PFSK-1 (cell line): ENCODE data around the gene IPCEF1.

Experiments used
- FOXP2 ChIP-seq: optimal IDR thresholded peaks from 2 replicates; pipeline ENCODE3; 2011; ENCODE audit warnings: borderline replicate concordance, control low read depth, inconsistent platforms; ENCODE audit not compliant: insufficient read depth; ENCODE audit errors: extremely low read length, extremely low read depth
- POLR2AphosphoS5 ChIP-seq: IDR thresholded peaks from 2 replicates; pipeline ENCODE4 v1.6.1; 2012; ENCODE audit warnings: low read depth, mild to moderate bottlenecking, control low read depth, low read length, moderate library complexity
- REST ChIP-seq, 2 experiments: IDR thresholded peaks; 2 replicates each; pipeline versions ENCODE4 v1.6.1 to v1.8.0; 2011 to 2012; ENCODE audit warnings: low read depth in 2 of 2, low read length in 2 of 2, control low read depth in 1 of 2, inconsistent platforms in 1 of 2, mild to moderate bottlenecking in 1 of 2, moderate library complexity in 1 of 2; ENCODE audit not compliant: insufficient read depth in 1 of 2
- SIN3A ChIP-seq: IDR thresholded peaks from 2 replicates; pipeline ENCODE4 v1.6.1; 2012; ENCODE audit warnings: mild to moderate bottlenecking, low read length, moderate library complexity, borderline replicate concordance; ENCODE audit not compliant: insufficient read depth
- TAF1 ChIP-seq: IDR thresholded peaks from 2 replicates; pipeline ENCODE4 v1.6.1; 2012; ENCODE audit warnings: low read length, control low read depth, borderline replicate concordance; ENCODE audit not compliant: insufficient read depth

Gene IPCEF1

GRCh38 chr6:154223296-154223695 is 133.3 kb downstream of the IPCEF1 start:
- TF ChIP-seq POLR2AphosphoS5 (no peak), TAF1 (no peak), REST (IDR thresholded peaks at IDR 0.05; ENCODE audit: insufficient read depth in 1 of 2, low read depth in 2 of 2, low read length in 2 of 2) (no peak)

- TF ChIP-seq FOXP2 (no peak), REST (IDR thresholded peaks at IDR 0.05; ENCODE audit: insufficient read depth in 1 of 2, low read depth in 2 of 2, low read length in 2 of 2) (no peak), TAF1 (no peak), SIN3A (no peak), POLR2AphosphoS5 (no peak)
These were observed 133.9 kb downstream of the IPCEF1 start for GRCh38 chr6:154222716-154223115.

- TF ChIP-seq REST (IDR thresholded peaks at IDR 0.05; ENCODE audit: insufficient read depth in 1 of 2, low read depth in 2 of 2, low read length in 2 of 2) = no peak
- no peak for TF ChIP-seq TAF1
- no peak for TF ChIP-seq SIN3A
- TF ChIP-seq FOXP2 = no peak
- TF ChIP-seq POLR2AphosphoS5 = no peak
These were observed 137.4 kb downstream of the IPCEF1 start for GRCh38 chr6:154219250-154219649.

GRCh38 chr6:154218787-154219186 is 137.8 kb downstream of the IPCEF1 start:
- no peak for TF ChIP-seq SIN3A
- no peak for TF ChIP-seq POLR2AphosphoS5
- TF ChIP-seq REST (IDR thresholded peaks at IDR 0.05; ENCODE audit: insufficient read depth in 1 of 2, low read depth in 2 of 2, low read length in 2 of 2) = no peak
- TF ChIP-seq TAF1 = no peak
- no peak for TF ChIP-seq FOXP2

- TF ChIP-seq POLR2AphosphoS5 = no peak
- no peak for TF ChIP-seq SIN3A
- TF ChIP-seq TAF1 = no peak
- TF ChIP-seq FOXP2 = no peak
- TF ChIP-seq REST (IDR thresholded peaks at IDR 0.05; ENCODE audit: insufficient read depth in 1 of 2, low read depth in 2 of 2, low read length in 2 of 2) = no peak
These were observed 138.3 kb downstream of the IPCEF1 start for GRCh38 chr6:154218301-154218700.
